ENCODE measurements around the gene TMEM176B.

GRCh38 chr7:150803161-150803860 is 3.1 kb upstream of the TMEM176B start:
- no peak for TF ChIP-seq CTCF (conservative IDR thresholded peaks at IDR 0.05; ENCODE audit: low read depth, low read length)
- no peak for TF ChIP-seq EZH2phosphoT487 (IDR thresholded peaks at IDR 0.05; ENCODE audit: borderline replicate concordance, low read length)
- TF ChIP-seq EZH2 (IDR thresholded peaks at IDR 0.05; ENCODE audit: low read length, unreplicated experiment): no peak
